Chondrocyte (in vitro differentiated cells): ENCODE measurements around the gene GPR162. TPM values are rescaled to one million over a fixed set of nuclear protein-coding genes. Genes with fewer than 3 reads are reported as not detected.
A peak's percentile ranks its signal among the peaks of the same experiment; 100 is the strongest.
"Not testable (repeated sequence)": the region's sequence is repeated elsewhere in the genome, so short reads cannot be mapped to it uniquely, and the experiment has no call there.

Experiments
- DNase-seq: peaks from one replicate; pipeline ENCODE4 v3.0.0; 2021; ENCODE audit warnings: mixed read lengths, low spot score
- H3K27ac Mint-ChIP-seq: one replicate; pipeline ENCODE4 v1.8.0; 2021; ENCODE audit warnings: mild to moderate bottlenecking, moderate library complexity, mixed read lengths; ENCODE audit not compliant: unreplicated experiment
- H3K27me3 Mint-ChIP-seq: 2 replicates; pipeline ENCODE4 v1.8.0; 2021; ENCODE audit warnings: low read depth, mixed read lengths
- H3K36me3 Mint-ChIP-seq: 2 replicates; pipeline ENCODE4 v1.8.0; 2021; ENCODE audit warnings: low read depth, mixed read lengths
- H3K4me1 Mint-ChIP-seq: 2 replicates; pipeline ENCODE4 v1.8.0; 2021; ENCODE audit warnings: low read depth, mild to moderate bottlenecking, mixed read lengths
- H3K4me3 Mint-ChIP-seq: one replicate; pipeline ENCODE4 v1.8.0; 2021; ENCODE audit warnings: mild to moderate bottlenecking, moderate library complexity, mixed read lengths; ENCODE audit not compliant: unreplicated experiment
- H3K9me3 Mint-ChIP-seq: 2 replicates; pipeline ENCODE4 v1.8.0; 2021; ENCODE audit warnings: low read depth, mixed read lengths
- total RNA-seq: library from RNA; stranded (reverse); gene quantifications from 3 replicates; pipeline ENCODE4 v1.2.1, GENCODE V29; 2021
- TF ChIP-seq, protein P1 (sequence below): fragments of 200-600 bp; sonication (generic); IDR thresholded peaks from 2 replicates; pipeline ENCODE4 v1.5.0; 2021; ENCODE audit warnings: antibody characterized with exemption, mild to moderate bottlenecking, moderate library complexity

Gene GPR162
- total RNA-seq, 1 donor from 2014 or later, result 4.2 TPM

GRCh38 chr12:6873094-6874014 is 51.7 kb downstream of the GPR162 start, which contains the start of gene SPSB2:
TSS of gene SPSB2 (minus strand) at chr12:6873303. CDS start at chr12:6872901, 402 bp downstream.
- peak; percentile 100 for DNase-seq
- peaks cover 45% of the 10 kb centered on the region for H3K4me1 Mint-ChIP-seq
- no peaks in the 10 kb centered on the region for H3K9me3 Mint-ChIP-seq
- H3K27me3 Mint-ChIP-seq, result no peaks in the 10 kb centered on the region
- TF ChIP-seq, protein P1, sequence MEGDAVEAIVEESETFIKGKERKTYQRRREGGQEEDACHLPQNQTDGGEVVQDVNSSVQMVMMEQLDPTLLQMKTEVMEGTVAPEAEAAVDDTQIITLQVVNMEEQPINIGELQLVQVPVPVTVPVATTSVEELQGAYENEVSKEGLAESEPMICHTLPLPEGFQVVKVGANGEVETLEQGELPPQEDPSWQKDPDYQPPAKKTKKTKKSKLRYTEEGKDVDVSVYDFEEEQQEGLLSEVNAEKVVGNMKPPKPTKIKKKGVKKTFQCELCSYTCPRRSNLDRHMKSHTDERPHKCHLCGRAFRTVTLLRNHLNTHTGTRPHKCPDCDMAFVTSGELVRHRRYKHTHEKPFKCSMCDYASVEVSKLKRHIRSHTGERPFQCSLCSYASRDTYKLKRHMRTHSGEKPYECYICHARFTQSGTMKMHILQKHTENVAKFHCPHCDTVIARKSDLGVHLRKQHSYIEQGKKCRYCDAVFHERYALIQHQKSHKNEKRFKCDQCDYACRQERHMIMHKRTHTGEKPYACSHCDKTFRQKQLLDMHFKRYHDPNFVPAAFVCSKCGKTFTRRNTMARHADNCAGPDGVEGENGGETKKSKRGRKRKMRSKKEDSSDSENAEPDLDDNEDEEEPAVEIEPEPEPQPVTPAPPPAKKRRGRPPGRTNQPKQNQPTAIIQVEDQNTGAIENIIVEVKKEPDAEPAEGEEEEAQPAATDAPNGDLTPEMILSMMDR, result no peak
- H3K4me3 Mint-ChIP-seq, result peak within 1 kb of the TSS; percentile 85
- peaks cover 15% of the 10 kb centered on the region for H3K36me3 Mint-ChIP-seq
- H3K27ac Mint-ChIP-seq, result peak within 1 kb of the TSS; percentile 93

GRCh38 chr12:6874015-6874368 is 52.4 kb downstream of the GPR162 start:
- peak overlapping the region; percentile 85 for H3K4me3 Mint-ChIP-seq
- H3K4me1 Mint-ChIP-seq, result peaks cover 39% of the 10 kb centered on the region
- H3K9me3 Mint-ChIP-seq, H3K27me3 Mint-ChIP-seq: not testable (repeated sequence)
- DNase-seq, result peak; percentile 9
- peak overlapping the region; percentile 93 for H3K27ac Mint-ChIP-seq
- peaks cover 13% of the 10 kb centered on the region for H3K36me3 Mint-ChIP-seq

Other genes with a start within 250 kb of the GPR162 start
- gene CHD4, start 214.4 kb upstream of the GPR162 start, total RNA-seq, result 227 to 242 TPM (median 231 TPM) in 3 replicates
- 0.41 to 0.57 TPM (median 0.48 TPM) in 3 replicates for gene LPAR5, start 185.9 kb upstream of the GPR162 start, total RNA-seq
- 0.37 to 0.74 TPM (median 0.41 TPM) in 3 replicates for gene ACRBP, start 174.4 kb upstream of the GPR162 start, total RNA-seq
- 32.9 to 38.5 TPM (median 37.5 TPM) in 3 replicates for gene ING4, start 158.7 kb upstream of the GPR162 start, total RNA-seq
- 50.7 to 56.2 TPM (median 55.1 TPM) in 3 replicates for gene ZNF384, start 132.4 kb upstream of the GPR162 start, total RNA-seq
- gene PIANP, start 121.0 kb upstream of the GPR162 start, total RNA-seq, result 3.2 to 9.3 TPM (median 4.4 TPM) in 3 replicates
- 57.0 to 74.4 TPM (median 59.3 TPM) in 3 replicates for gene COPS7A, start 97.8 kb upstream of the GPR162 start, total RNA-seq
- 161 to 172 TPM (median 163 TPM) in 3 replicates for gene MLF2, start 68.7 kb upstream of the GPR162 start, total RNA-seq
- gene PTMS, start 55.5 kb upstream of the GPR162 start, total RNA-seq, result 413 to 493 TPM (median 463 TPM) in 3 replicates
- 0.56 to 1.7 TPM (median 1.0 TPM) in 3 replicates for gene LAG3, start 49.3 kb upstream of the GPR162 start, total RNA-seq
- gene CD4, start 32.3 kb upstream of the GPR162 start, total RNA-seq, result 0.70 to 1.2 TPM (median 0.72 TPM) in 3 replicates
- 109 to 116 TPM (median 114 TPM) in 3 replicates for gene P3H3, start 6.6 kb downstream of the GPR162 start, total RNA-seq
- gene GNB3, start 19.1 kb downstream of the GPR162 start, total RNA-seq, result 10.2 to 11.5 TPM (median 10.9 TPM) in 3 replicates
- gene CDCA3, start 29.5 kb downstream of the GPR162 start, total RNA-seq, result 4.1 to 7.5 TPM (median 5.6 TPM) in 3 replicates
- gene USP5, start 30.3 kb downstream of the GPR162 start, total RNA-seq, result 103 to 147 TPM (median 106 TPM) in 3 replicates
- 430 to 562 TPM (median 551 TPM) in 3 replicates for gene TPI1, start 45.7 kb downstream of the GPR162 start, total RNA-seq
- 7.6 to 11.8 TPM (median 7.9 TPM) in 3 replicates for gene SPSB2, start 51.5 kb downstream of the GPR162 start, total RNA-seq
- gene LRRC23, start 83.0 kb downstream of the GPR162 start, total RNA-seq, result 6.3 to 9.3 TPM (median 7.6 TPM) in 3 replicates
- 22.2 to 60.8 TPM (median 58.6 TPM) in 3 replicates for gene ENO2, start 92.8 kb downstream of the GPR162 start, total RNA-seq
- gene ATN1, start 106.1 kb downstream of the GPR162 start, total RNA-seq, result 103 to 110 TPM (median 106 TPM) in 3 replicates
- gene RNU7-1, start 122.0 kb downstream of the GPR162 start, total RNA-seq, result not detected in 3 replicates
- 230 to 244 TPM (median 233 TPM) in 3 replicates for gene C12orf57, start 122.2 kb downstream of the GPR162 start, total RNA-seq
- gene PTPN6, start 129.5 kb downstream of the GPR162 start, total RNA-seq, result 0.51 to 0.65 TPM in 2 of 3 replicates, not detected in the other
- gene PHB2, start 148.8 kb downstream of the GPR162 start, total RNA-seq, result 129 to 135 TPM (median 129 TPM) in 3 replicates
- gene EMG1, start 149.1 kb downstream of the GPR162 start, total RNA-seq, result 25.0 to 35.1 TPM (median 26.5 TPM) in 3 replicates
- 18.8 to 22.1 TPM (median 19.4 TPM) in 3 replicates for gene LPCAT3, start 196.7 kb downstream of the GPR162 start, total RNA-seq
- 20.8 to 24.2 TPM (median 22.8 TPM) in 3 replicates for gene C1S, start 238.9 kb downstream of the GPR162 start, total RNA-seq